ENCODE results near the gene CCDC40.
A peak's percentile ranks its signal among the peaks of the same experiment; 100 is the strongest.

CCDC40 gene

DNA sequence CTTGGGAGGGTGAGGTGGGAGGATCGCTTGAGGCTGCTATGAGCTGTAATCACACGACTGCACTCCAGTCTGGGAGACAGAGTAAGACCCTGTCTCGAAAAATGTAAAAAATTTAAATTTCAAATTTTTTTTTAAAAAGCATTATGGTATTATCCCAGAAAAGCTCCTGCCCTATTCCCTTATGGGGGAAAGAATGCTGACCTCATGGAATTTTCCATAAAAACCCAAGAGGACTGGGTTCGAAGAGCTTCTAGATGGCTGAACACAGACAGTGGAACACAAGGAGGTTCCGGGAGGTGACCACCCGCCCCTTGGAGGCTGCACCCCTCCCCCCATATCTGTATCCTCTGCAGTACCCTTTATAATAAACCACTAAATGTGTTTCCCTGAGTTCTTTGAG, 106.5 kb downstream of the CCDC40 start:
- DNase-seq (ENCODE audit: low read depth in 2 of 2) = no peak

DNA sequence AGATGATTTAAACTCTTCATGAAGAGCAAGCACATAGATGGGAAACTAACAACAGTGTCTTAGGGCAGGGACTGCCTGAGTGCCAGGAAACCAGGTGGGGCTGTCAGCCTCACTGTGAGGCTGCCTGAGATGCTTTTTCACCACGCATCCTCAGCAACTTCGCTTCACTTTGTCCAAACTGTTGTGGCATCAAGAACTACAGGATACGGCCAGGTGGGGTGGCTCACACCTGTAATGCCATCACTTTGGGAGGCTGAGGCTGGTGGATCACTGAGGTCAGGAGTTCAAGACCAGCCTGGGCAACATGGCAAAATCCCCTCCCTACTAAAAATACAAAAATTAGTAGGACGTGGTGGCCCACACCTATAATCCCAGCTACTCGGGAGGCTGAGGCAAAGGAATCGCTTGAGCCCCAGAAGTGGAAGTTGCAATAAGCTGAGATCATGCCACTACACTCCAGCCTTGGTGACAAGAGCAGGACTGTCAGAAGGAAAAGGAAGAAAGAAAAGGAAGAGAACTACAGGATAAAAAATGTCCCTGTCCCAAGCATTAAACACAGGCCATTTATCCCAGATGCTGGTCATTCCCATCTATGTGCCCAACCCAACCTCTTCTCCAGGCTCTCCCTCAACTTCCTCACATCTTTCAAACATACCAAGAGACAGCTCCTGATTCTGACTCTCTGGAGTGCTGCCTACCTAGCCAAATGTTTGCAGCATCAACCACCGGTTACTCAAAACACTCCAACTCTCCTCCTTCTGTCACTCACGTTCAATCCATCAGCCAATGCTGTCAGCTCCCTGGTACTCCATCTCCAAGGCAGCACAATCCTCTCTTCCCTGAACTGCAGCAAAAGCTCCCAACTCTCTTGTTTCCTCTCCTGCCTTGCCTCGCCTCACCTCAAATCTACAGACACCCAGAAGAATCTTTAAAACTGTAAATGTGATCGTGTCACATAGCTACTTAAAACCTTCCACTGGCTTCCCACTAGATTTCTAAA, 108.9 kb downstream of the CCDC40 start:
- DNase-seq (ENCODE audit: low read depth in 2 of 2) = no peak

DNA sequence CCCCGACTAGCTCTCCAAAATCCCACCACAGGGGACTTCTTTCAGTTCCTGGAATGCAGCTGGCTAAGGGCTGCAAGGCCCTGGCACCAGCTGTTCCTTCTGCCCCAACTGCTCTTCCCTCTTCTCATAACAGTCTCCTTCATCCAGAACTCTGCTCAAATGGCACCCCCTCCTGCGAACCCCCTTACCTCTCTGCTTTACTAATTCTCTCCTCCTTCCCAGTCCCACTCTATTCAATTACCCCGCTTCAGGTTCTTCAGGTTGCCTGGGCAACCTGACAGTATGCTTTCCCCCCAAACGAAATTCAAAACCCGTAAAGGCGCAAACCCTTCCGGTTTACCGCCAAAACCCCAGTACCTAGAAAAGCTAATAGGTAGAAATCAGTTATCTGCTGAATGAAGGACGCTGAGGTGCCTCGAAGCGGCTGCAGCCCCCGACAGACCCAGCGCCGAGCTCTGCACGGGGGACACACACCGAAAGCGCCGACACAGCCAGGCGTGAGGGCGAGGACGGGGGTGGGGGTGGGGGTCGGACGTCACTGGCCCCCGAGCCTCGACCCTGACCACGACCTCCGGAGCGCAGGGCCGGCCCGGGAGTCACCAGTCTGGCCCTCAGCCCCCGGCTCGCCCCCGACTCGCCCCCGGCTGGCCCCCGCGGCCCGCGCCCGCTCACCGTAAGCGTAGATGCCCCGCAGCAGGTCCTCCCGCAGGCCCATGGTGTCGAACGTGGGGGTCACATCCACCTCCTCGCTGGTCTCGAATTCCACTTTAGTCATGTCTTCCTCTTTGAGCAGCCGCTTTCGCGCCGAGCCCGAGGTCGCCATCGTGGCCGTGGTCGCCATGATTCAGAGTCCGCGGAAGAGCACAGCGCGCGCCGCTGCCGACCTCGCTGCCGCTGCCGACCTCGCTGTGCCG, 109.9 kb downstream of the CCDC40 start:
- DNase-seq (ENCODE audit: low read depth in 2 of 2) = no peak

DNA sequence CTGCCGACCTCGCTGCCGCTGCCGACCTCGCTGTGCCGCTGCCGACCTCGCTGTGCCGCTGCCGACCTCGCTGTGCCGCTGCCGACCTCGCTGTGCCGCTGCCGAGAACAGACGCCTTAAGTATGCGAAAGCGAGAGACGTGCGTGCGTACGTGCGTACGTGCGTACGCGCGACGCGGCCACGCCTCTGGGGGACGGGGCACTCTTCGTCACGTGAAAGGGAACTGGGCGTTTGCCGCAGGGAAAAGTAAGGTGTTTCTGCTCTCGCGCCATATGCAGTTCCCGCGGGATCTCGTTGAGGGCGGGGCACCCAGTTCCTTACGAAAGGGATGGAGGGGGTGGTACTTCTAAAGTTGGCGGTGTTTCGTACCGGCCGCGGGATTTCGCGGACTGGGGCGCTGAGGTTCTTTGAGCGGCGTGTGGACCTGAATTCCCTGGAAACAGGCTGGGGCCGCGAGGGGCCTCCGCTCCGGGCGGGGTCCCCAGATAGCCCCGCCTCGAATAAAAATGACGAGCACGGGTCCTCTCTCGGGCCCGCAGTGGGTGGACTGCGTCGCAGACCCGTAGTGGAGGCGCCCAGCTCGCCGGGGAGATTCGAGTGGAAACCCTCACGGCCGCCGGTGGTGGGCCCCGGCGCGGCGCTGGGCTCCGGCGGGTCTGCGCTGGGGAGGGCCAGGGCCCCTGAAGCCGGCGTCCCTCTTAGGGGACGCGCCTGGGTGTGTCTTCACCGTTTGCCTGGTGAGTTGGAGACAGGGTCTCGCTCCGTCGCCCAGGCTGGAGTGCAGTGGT, 110.8 kb downstream of the CCDC40 start, which contains the start of gene EIF4A3:
Gene EIF4A3 (minus strand): TSS at position 94 of the 788 bp plus-strand sequence. CDS start 167 bp downstream, outside the sequence.
- DNase-seq (ENCODE audit: low read depth in 2 of 2) = peak; percentile 87 to 90

Measured in stimulated activated CD4-positive, alpha-beta T cell treated with anti-CD3 and anti-CD28 coated beads, Interleukin-1b, Interleukin-23, amount 100 ng/mL, for 1 hour (primary cell).